HCT116 (cell line): ENCODE measurements around the gene SLC9B2. TPM values are rescaled to one million over a fixed set of nuclear protein-coding genes. Genes with fewer than 3 reads are reported as not detected.

Source experiments
- ATAC-seq: fragments of 200-7000 bp; cut with Tn5 transposase; 2 replicates; pipeline ENCODE4 v1.9.1; 2020; ENCODE audit warnings: mild to moderate bottlenecking, moderate library complexity
- BruUV-seq: library from RNA; stranded (reverse); fragments of 400-500 nt; replicated peaks from 2 replicates; lab custom pipeline; 2021; lab: Mats Ljungman, UMichigan
- CTCF ChIA-PET: fragments of 300-600 bp; sonication (Branson Sonifier 250); formaldehyde crosslinking; loops from one replicate; lab custom pipeline; 2021; ENCODE audit warnings: antibody characterized with exemption; lab: Charles Lee
- POLR2A ChIA-PET: fragments of 300-600, 350-600 bp; sonication (Branson Sonifier 250); formaldehyde crosslinking; loops from one replicate; lab custom pipeline; 2021; ENCODE audit warnings: antibody characterized with exemption; lab: Charles Lee
- RAD21 ChIA-PET, 2 experiments: fragments of 300-600 bp; sonication (Branson Sonifier 250); formaldehyde crosslinking; loops; one replicate each; lab custom pipeline; 2023; ENCODE audit warnings: low total read pairs in 2 of 2; ENCODE audit not compliant: uncharacterized antibody in 2 of 2, unreplicated experiment in 2 of 2, low non-redundant PET in 1 of 2; lab: Charles Lee
- DNase-seq: peaks from one replicate; pipeline ENCODE4 v3.0.0-alpha.2; 2010; ENCODE audit warnings: low read depth, low spot score
- H2AFZ ChIP-seq: fragments of 200-600 bp; shearing (Covaris generic), sonication (generic); 2 replicates; pipeline ENCODE4 v1.6.1; 2017; ENCODE audit warnings: low read depth, mixed run types, mixed read lengths, antibody characterized with exemption, low read length; ENCODE audit not compliant: poor library complexity, severe bottlenecking
- H3K27ac ChIP-seq: 2 replicates; pipeline ENCODE4 v1.5.1; 2012; ENCODE audit warnings: low read depth, low read length
- H3K27me3 ChIP-seq: fragments of 200-600 bp; sonication (generic); 2 replicates; pipeline ENCODE4 v1.6.1; 2016; ENCODE audit warnings: mixed run types, low read length, mixed read lengths; ENCODE audit not compliant: insufficient read depth
- H3K36me3 ChIP-seq, 2 experiments: fragments of 200-500 bp in 1 of 2; fragments of 200-600 bp in 1 of 2; sonication (Bioruptor generic) in 1 of 2; sonication (generic) in 1 of 2; 2 replicates each; pipeline versions ENCODE4 v1.5.1 to v1.6.1; 2014 to 2016; ENCODE audit warnings: low read length in 2 of 2, inconsistent platforms in 1 of 2, mixed read lengths in 1 of 2, mixed run types in 1 of 2; ENCODE audit not compliant: insufficient read depth in 2 of 2, control insufficient read depth in 1 of 2
- H3K4me1 ChIP-seq, 2 experiments: fragments of 200-600 bp in 1 of 2; sonication (generic) in 1 of 2; 2 replicates each; pipeline versions ENCODE4 v1.5.1 to v1.6.1; 2012 to 2017; ENCODE audit warnings: low read length in 2 of 2, inconsistent platforms in 1 of 2, mild to moderate bottlenecking in 1 of 2, mixed read lengths in 1 of 2, mixed run types in 1 of 2, moderate library complexity in 1 of 2; ENCODE audit not compliant: insufficient read depth in 2 of 2, control insufficient read depth in 1 of 2
- H3K4me2 ChIP-seq: fragments of 200-600 bp; sonication (generic); 2 replicates; pipeline ENCODE4 v1.6.1; 2017; ENCODE audit warnings: mixed run types, low read length, mixed read lengths
- H3K4me3 ChIP-seq, 2 experiments: fragments of 200-600 bp in 1 of 2; sonication (generic) in 1 of 2; replicated peaks in 1 of 2; 2 replicates each; pipeline ENCODE4 v1.5.1; 2011 to 2016; ENCODE audit warnings: low read length in 2 of 2, control low read depth in 1 of 2, low read depth in 1 of 2, mild to moderate bottlenecking in 1 of 2, mixed read lengths in 1 of 2, mixed run types in 1 of 2
- H3K79me2 ChIP-seq: fragments of 200-600 bp; sonication (generic); 2 replicates; pipeline ENCODE4 v1.6.1; 2017; ENCODE audit warnings: mild to moderate bottlenecking, mixed run types, low read length, moderate library complexity, mixed read lengths; ENCODE audit not compliant: insufficient read depth
- H3K9ac ChIP-seq: fragments of 200-600 bp; sonication (generic); 2 replicates; pipeline ENCODE4 v1.6.1; 2016; ENCODE audit warnings: low read length, mixed read lengths
- H3K9me2 ChIP-seq: fragments of 200-600 bp; sonication (generic), shearing (Covaris generic); 2 replicates; pipeline ENCODE4 v1.6.1; 2017; ENCODE audit warnings: mixed run types, mild to moderate bottlenecking, moderate library complexity; ENCODE audit not compliant: insufficient read depth
- H3K9me3 ChIP-seq, 2 experiments: fragments of 200-500 bp in 1 of 2; fragments of 200-600 bp in 1 of 2; sonication (Bioruptor generic) in 1 of 2; sonication (generic) in 1 of 2; 2 replicates each; pipeline ENCODE4 v1.6.1; 2014 to 2017; ENCODE audit warnings: low read length in 2 of 2, mixed read lengths in 2 of 2, inconsistent platforms in 1 of 2, low read depth in 1 of 2, mild to moderate bottlenecking in 1 of 2, mixed run types in 1 of 2, moderate library complexity in 1 of 2; ENCODE audit not compliant: control insufficient read depth in 1 of 2, insufficient read depth in 1 of 2
- H4K20me1 ChIP-seq: fragments of 200-600 bp; sonication (generic), shearing (Covaris generic); 2 replicates; pipeline ENCODE4 v1.6.1; 2017; ENCODE audit warnings: mixed run types, mild to moderate bottlenecking, moderate library complexity; ENCODE audit not compliant: insufficient read depth
- ATF3 ChIP-seq: IDR thresholded peaks from 2 replicates; pipeline ENCODE4 v1.6.1; 2012
- CBX3 ChIP-seq: IDR thresholded peaks from 2 replicates; pipeline ENCODE4 v1.6.1; 2012; ENCODE audit warnings: low read depth
- CEBPB ChIP-seq: IDR thresholded peaks from 2 replicates; pipeline ENCODE4 v1.6.1; 2012; ENCODE audit warnings: low read depth
- CTCF ChIP-seq, 3 experiments: fragments of 200-600 bp in 1 of 3; sonication (generic) in 1 of 3; IDR thresholded peaks in 2 of 3; conservative IDR thresholded peaks in 1 of 3; 2 replicates each; pipeline ENCODE4 v1.5.1; 2012 to 2017; ENCODE audit warnings: low read depth in 2 of 3, low read length in 2 of 3, antibody characterized with exemption in 1 of 3, borderline replicate concordance in 1 of 3, control low read depth in 1 of 3, mild to moderate bottlenecking in 1 of 3, mixed read lengths in 1 of 3, mixed run types in 1 of 3, moderate library complexity in 1 of 3; ENCODE audit not compliant: insufficient read depth in 1 of 3
- EGR1 ChIP-seq: IDR thresholded peaks from 2 replicates; pipeline ENCODE4 v1.6.1; 2012; ENCODE audit warnings: low read depth
- EZH2phosphoT487 ChIP-seq: fragments of 200-600 bp; IDR thresholded peaks from 2 replicates; pipeline ENCODE4 v1.6.1; 2018; ENCODE audit warnings: antibody characterized with exemption, borderline replicate concordance
- JUND ChIP-seq: IDR thresholded peaks from 2 replicates; pipeline ENCODE4 v1.6.1; 2012
- MAX ChIP-seq: IDR thresholded peaks from 2 replicates; pipeline ENCODE4 v1.6.1; 2012
- POLR2AphosphoS5 ChIP-seq: IDR thresholded peaks from 2 replicates; pipeline ENCODE4 v1.6.1; 2011; ENCODE audit warnings: mild to moderate bottlenecking, low read depth, low read length, moderate library complexity
- SIN3A ChIP-seq: IDR thresholded peaks from 2 replicates; pipeline ENCODE4 v1.6.1; 2012; ENCODE audit warnings: low read depth
- TCF7L2 ChIP-seq: IDR thresholded peaks from 2 replicates; pipeline ENCODE4 v1.7.0; 2011; ENCODE audit warnings: borderline replicate concordance, inconsistent platforms; ENCODE audit not compliant: insufficient read depth, insufficient read length; ENCODE audit errors: extremely low read depth
- ZBTB33 ChIP-seq: IDR thresholded peaks from 2 replicates; pipeline ENCODE4 v1.6.1; 2011; ENCODE audit warnings: mild to moderate bottlenecking, low read length, moderate library complexity; ENCODE audit not compliant: insufficient replicate concordance; ENCODE audit errors: extremely low read depth
- ZFX ChIP-seq: fragments of 450-650 bp; IDR thresholded peaks from 2 replicates; pipeline ENCODE4 v1.6.1; 2017
- intact Hi-C: fragments of 100-400 bp; cut with micrococcal nuclease; formaldehyde crosslinking; loops from 2 replicates; pipeline ENCODE4 v1.10.0; 2022
- total RNA-seq: library from RNA; stranded (reverse); gene quantifications from one replicate; pipeline ENCODE4 v1.2.1, GENCODE V29; 2021; ENCODE audit not compliant: unreplicated experiment

SLC9B2 gene
- total RNA-seq, 1 experiment from 2014 or later, result 18.3 TPM

GRCh38 chr4:103118166-103118565 lies 41.6 kb upstream of the SLC9B2 start:
- ChIA-PET RAD21 (no interaction called here), POLR2A (no interaction called here), CTCF (no interaction called here)
- H3K4me1 ChIP-seq, result no peaks in the 10 kb centered on the region
- intact Hi-C loops, result no loop called here
- no peaks in the 10 kb centered on the region for H3K27me3 ChIP-seq
- ATAC-seq (no peak), DNase-seq (no peak)
- no peaks in the 10 kb centered on the region for H3K9me3 ChIP-seq
- H3K9me2 ChIP-seq, result no peaks in the 10 kb centered on the region
- BruUV-seq, result no TSS peak
- no peak overlapping the region for H3K9ac ChIP-seq
- H2AFZ ChIP-seq, result no peak overlapping the region
- no peak overlapping the region for H3K27ac ChIP-seq
- H3K79me2 ChIP-seq, result no peaks in the 10 kb centered on the region
- H3K4me2 ChIP-seq, result no peak overlapping the region
- H4K20me1 ChIP-seq, result no peaks in the 10 kb centered on the region
- H3K4me3 ChIP-seq, result no peak overlapping the region
- H3K36me3 ChIP-seq, result peaks cover 10 to 13% of the 10 kb centered on the region in 2 experiments
- no peak for TF ChIP-seq MAX
- no peak for TF ChIP-seq CBX3
- no peak for TF ChIP-seq TCF7L2
- TF ChIP-seq ATF3, result no peak
- TF ChIP-seq SIN3A, result no peak
- no peak for TF ChIP-seq CEBPB
- TF ChIP-seq EZH2phosphoT487, result no peak
- no peak for TF ChIP-seq CTCF (IDR thresholded peaks at IDR 0.05 in 2 of 3, conservative IDR thresholded peaks at IDR 0.05 in 1 of 3; ENCODE audit: borderline replicate concordance in 1 of 3, insufficient read depth in 1 of 3, low read depth in 2 of 3, low read length in 2 of 3)
- no peak for TF ChIP-seq ZFX
- no peak for TF ChIP-seq EGR1
- TF ChIP-seq JUND, result no peak
- no peak for TF ChIP-seq POLR2AphosphoS5
- TF ChIP-seq ZBTB33, result no peak
